GM12864 (cell line): ENCODE data around the gene TP53INP2.

ENCODE experiments used
- DNase-seq: peaks from one replicate; pipeline ENCODE4 v3.0.0-alpha.2; 2011; ENCODE audit warnings: low read depth
- H3K4me3 ChIP-seq: 2 replicates; pipeline ENCODE4 v1.5.1; 2011; ENCODE audit warnings: mild to moderate bottlenecking, low read depth, low read length, control low read depth
- CTCF ChIP-seq: IDR thresholded peaks from 2 replicates; pipeline ENCODE4 v1.5.1; 2011; ENCODE audit warnings: low read depth, mild to moderate bottlenecking, moderate library complexity, low read length, control low read depth, inconsistent platforms; ENCODE audit errors: missing control alignments

The TP53INP2 gene

DNA sequence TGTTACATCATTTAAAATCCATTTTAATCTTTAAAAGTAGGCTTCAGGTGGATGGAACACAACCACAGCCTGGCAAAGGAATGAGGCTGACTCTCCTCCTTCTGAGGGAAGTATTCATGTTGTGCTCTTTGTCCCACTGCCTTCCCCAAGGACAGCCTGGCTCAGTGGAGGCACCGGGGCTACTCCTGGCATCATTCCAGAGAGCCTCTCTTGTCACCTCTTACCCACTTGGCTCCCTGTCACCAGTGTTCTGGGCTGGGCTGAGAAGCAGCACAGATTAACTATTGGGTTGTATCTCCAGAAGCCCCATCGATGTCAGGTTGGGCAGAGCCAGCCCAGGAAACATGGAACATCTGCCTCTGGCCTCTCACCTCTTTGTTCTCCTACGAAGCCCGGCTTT lies 10.7 kb upstream of the TP53INP2 start:
- no peak overlapping the region for H3K4me3 ChIP-seq
- no peak for DNase-seq
- no peak for TF ChIP-seq CTCF

DNA sequence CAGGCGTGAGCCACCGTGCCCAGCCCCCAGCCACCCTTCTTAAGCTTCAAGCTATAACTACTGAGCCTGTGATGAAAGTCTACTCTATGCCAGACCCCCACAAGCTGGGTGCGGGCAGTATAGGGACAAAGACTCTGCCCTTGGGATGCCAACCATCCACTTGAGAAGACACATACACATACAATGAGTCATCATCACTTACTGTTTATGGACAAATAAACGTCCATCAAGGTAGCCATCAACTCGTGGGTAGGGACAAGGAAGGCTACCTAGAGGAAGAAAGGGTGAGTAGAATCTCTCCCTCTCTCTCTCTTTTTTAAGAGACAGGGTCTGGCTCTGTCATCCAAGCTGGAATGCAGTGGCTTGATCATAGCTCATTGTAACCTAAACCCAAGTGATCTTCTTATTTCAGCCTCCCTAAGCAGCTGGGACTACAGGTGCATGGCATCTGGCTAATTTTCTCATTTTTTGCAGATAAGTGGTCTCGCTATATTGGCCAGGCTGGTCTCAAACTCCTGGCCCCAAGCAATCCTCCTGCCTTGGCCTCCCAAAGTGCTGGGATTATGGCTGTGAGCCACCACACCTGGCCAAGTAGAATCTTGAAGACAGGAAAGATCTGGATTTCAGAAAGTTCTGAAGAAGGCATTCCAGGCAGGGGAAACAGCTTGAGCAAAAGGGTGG lies 2.6 kb upstream of the TP53INP2 start:
- no peak for TF ChIP-seq CTCF
- DNase-seq: no peak
- no peak overlapping the region for H3K4me3 ChIP-seq

- no peak for TF ChIP-seq CTCF
- H3K4me3 ChIP-seq: no peak overlapping the region
- DNase-seq: no peak
Observed at GRCh38 chr20:34703061-34703423, 1.1 kb upstream of the TP53INP2 start.

GRCh38 chr20:34703424-34704176 lies 544 bp upstream of the TP53INP2 start:
- TF ChIP-seq CTCF: no peak

GRCh38 chr20:34705008-34705396 lies 858 bp downstream of the TP53INP2 start:
- H3K4me3 ChIP-seq: peak overlapping the region; percentile 71
- no peak for DNase-seq
- TF ChIP-seq CTCF: no peak

More at GRCh38 chr20:34703424-34704176, 544 bp upstream of the TP53INP2 start:
- DNase-seq: no peak
- H3K4me3 ChIP-seq: peak overlapping the region; percentile 71

DNA sequence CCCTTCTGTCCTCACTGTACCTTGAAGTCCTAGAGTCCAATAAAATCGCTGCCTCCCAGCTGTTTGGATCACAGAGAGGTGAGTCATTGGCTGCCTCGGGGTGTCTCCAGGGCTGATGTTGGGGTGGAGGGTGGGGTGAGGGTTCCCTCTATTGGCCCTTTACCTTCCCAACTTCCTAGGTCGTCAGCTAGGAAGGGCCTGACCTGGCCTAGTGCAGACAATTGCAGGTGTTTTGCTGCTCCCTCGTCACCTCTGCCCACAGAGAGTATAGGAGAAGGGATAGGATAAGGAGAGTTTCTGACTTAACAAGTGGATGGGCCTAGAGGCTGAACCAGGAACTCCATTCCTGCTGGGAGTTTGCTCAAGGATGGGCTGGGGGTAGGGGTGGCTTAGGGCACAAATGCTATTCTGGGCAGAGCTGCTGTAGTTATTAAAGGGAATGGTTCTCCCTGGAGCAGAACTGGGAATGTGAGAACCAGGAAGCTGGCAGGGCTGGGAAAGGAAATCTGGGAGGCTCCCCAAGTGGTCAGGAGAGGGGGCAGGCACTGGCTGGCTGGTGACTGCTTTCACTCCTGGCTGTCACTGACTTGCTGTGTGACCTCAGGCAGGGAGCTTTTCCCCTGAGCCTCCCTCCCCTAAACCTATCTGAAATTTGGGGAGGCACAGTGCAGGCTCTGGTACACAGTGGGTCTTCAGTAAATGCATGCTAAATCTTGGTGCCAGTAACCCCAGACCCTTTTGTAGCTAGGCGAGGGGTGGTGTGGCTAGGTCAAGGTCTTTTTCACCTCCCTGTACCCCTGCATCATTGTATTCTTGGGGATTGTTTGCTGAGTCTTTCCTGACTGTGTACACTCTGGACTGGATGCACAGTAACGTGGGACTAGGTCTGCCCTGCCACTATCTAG lies 1.5 kb downstream of the TP53INP2 start:
- no peak overlapping the region for H3K4me3 ChIP-seq
- no peak for DNase-seq
- peak; percentile 11 for TF ChIP-seq CTCF
